OCI-LY3 (cell line): Measurements from ENCODE around the gene CAB39.

Source experiments
- H2AFZ ChIP-seq: fragments of 200-600, 300-600 bp; shearing (Covaris generic); 2 replicates; pipeline ENCODE4 v1.6.0; 2014; ENCODE audit warnings: antibody characterized with exemption, low read depth, low read length
- H3K27ac ChIP-seq: fragments of 200-600, 300-600 bp; sonication (generic); 2 replicates; pipeline ENCODE4 v1.5.1; 2014; ENCODE audit warnings: mild to moderate bottlenecking, low read length, moderate library complexity, mixed read lengths
- H3K27me3 ChIP-seq: fragments of 200-600, 300-600 bp; sonication (generic); 2 replicates; pipeline ENCODE4 v1.6.1; 2014; ENCODE audit warnings: low read depth, low read length, mixed read lengths
- H3K36me3 ChIP-seq: fragments of 200-600, 300-600 bp; sonication (generic); replicated peaks from 2 replicates; pipeline ENCODE3; 2014; ENCODE audit warnings: low read depth, low read length, mixed read lengths
- H3K4me1 ChIP-seq: fragments of 300-600, 200-600 bp; sonication (generic); 2 replicates; pipeline ENCODE4 v1.6.1; 2014; ENCODE audit warnings: low read length, mixed read lengths
- H3K4me2 ChIP-seq: fragments of 200-600, 300-600 bp; sonication (generic); 2 replicates; pipeline ENCODE4 v1.6.1; 2014; ENCODE audit warnings: low read length, mixed read lengths
- H3K4me3 ChIP-seq: fragments of 300-600, 200-600 bp; sonication (generic); 2 replicates; pipeline ENCODE4 v1.5.1; 2014; ENCODE audit warnings: antibody characterized with exemption, mild to moderate bottlenecking, low read length, moderate library complexity
- H3K79me2 ChIP-seq: fragments of 300-600, 200-600 bp; shearing (Covaris generic); 2 replicates; pipeline ENCODE4 v1.6.1; 2014; ENCODE audit warnings: mild to moderate bottlenecking, low read length, mixed read lengths
- H3K9ac ChIP-seq: fragments of 300-600, 200-600 bp; shearing (Covaris generic); 2 replicates; pipeline ENCODE4 v1.6.0; 2014; ENCODE audit warnings: mild to moderate bottlenecking, low read length, moderate library complexity
- H3K9me3 ChIP-seq: fragments of 200-600, 300-600 bp; shearing (Covaris generic); 2 replicates; pipeline ENCODE4 v1.6.1; 2014; ENCODE audit warnings: low read length, mixed read lengths; ENCODE audit not compliant: insufficient read depth
- H4K20me1 ChIP-seq: fragments of 200-600, 300-600 bp; sonication (generic); 2 replicates; pipeline ENCODE4 v1.6.1; 2016; ENCODE audit warnings: low read length, mixed read lengths; ENCODE audit not compliant: insufficient read depth
- CTCF ChIP-seq: fragments of 200-600, 300-600 bp; sonication (generic); IDR thresholded peaks from 2 replicates; pipeline ENCODE4 v1.5.1; 2014; ENCODE audit warnings: antibody characterized with exemption, low read length, low read depth
- EZH2phosphoT487 ChIP-seq: fragments of 200-600 bp; shearing (Covaris generic); IDR thresholded peaks from 2 replicates; pipeline ENCODE4 v1.6.1; 2018; ENCODE audit warnings: antibody characterized with exemption, mixed run types, low read depth

CAB39 gene

GRCh38 chr2:230690439-230690838, 22.2 kb upstream of the CAB39 start:
- Histone ChIP-seq H3K4me3 (no peak overlapping the region), H3K4me1 (peaks cover 8% of the 10 kb centered on the region), H3K36me3 (no peaks in the 10 kb centered on the region), H3K27ac (no peak overlapping the region), H3K4me2 (no peak overlapping the region), H4K20me1 (no peaks in the 10 kb centered on the region), H3K9ac (no peak overlapping the region), H3K9me3 (no peaks in the 10 kb centered on the region), H3K27me3 (no peaks in the 10 kb centered on the region), H2AFZ (no peak overlapping the region), H3K79me2 (no peaks in the 10 kb centered on the region)
- TF ChIP-seq CTCF (no peak), EZH2phosphoT487 (no peak)

- Histone ChIP-seq H4K20me1 (no peaks in the 10 kb centered on the region), H3K79me2 (no peaks in the 10 kb centered on the region), H3K9ac (no peak overlapping the region), H2AFZ (no peak overlapping the region), H3K27me3 (no peaks in the 10 kb centered on the region), H3K4me2 (no peak overlapping the region), H3K4me1 (peaks cover 8% of the 10 kb centered on the region), H3K4me3 (no peak overlapping the region), H3K9me3 (no peaks in the 10 kb centered on the region), H3K36me3 (no peaks in the 10 kb centered on the region), H3K27ac (no peak overlapping the region)
- TF ChIP-seq CTCF, result no peak
- TF ChIP-seq EZH2phosphoT487, result no peak
These were observed 21.5 kb upstream of the CAB39 start for GRCh38 chr2:230691005-230691647.

- H3K36me3 ChIP-seq, result no peaks in the 10 kb centered on the region
- no peak overlapping the region for H3K27ac ChIP-seq
- no peak overlapping the region for H3K4me3 ChIP-seq
- peaks cover 8% of the 10 kb centered on the region for H3K4me1 ChIP-seq
- H2AFZ ChIP-seq, result no peak overlapping the region
- TF ChIP-seq EZH2phosphoT487 (no peak), CTCF (no peak)
- H3K79me2 ChIP-seq, result no peaks in the 10 kb centered on the region
- no peak overlapping the region for H3K4me2 ChIP-seq
- H3K9ac ChIP-seq, result no peak overlapping the region
- H3K27me3 ChIP-seq, result no peaks in the 10 kb centered on the region
- no peaks in the 10 kb centered on the region for H3K9me3 ChIP-seq
- H4K20me1 ChIP-seq, result no peaks in the 10 kb centered on the region
These were observed 19.9 kb upstream of the CAB39 start for GRCh38 chr2:230692760-230693159.

- H3K27me3 ChIP-seq, result no peaks in the 10 kb centered on the region
- H3K9me3 ChIP-seq, result no peaks in the 10 kb centered on the region
- no peaks in the 10 kb centered on the region for H3K79me2 ChIP-seq
- H4K20me1 ChIP-seq, result no peaks in the 10 kb centered on the region
- no peak overlapping the region for H3K9ac ChIP-seq
- H2AFZ ChIP-seq, result no peak overlapping the region
- no peaks in the 10 kb centered on the region for H3K36me3 ChIP-seq
- no peak for TF ChIP-seq EZH2phosphoT487
- no peak for TF ChIP-seq CTCF
- H3K27ac ChIP-seq, result no peak overlapping the region
- H3K4me1 ChIP-seq, result peaks cover 8% of the 10 kb centered on the region
- no peak overlapping the region for H3K4me3 ChIP-seq
- H3K4me2 ChIP-seq, result no peak overlapping the region
These were observed 19.2 kb upstream of the CAB39 start for GRCh38 chr2:230693411-230693810.
